ENCODE data around the gene SPATA9.

- TF ChIP-seq CTCF (IDR thresholded peaks at IDR 0.05) = no peak
- no peak for TF ChIP-seq POLR2A (IDR thresholded peaks at IDR 0.05)
- TF ChIP-seq POLR2AphosphoS5 (IDR thresholded peaks at IDR 0.05) = no peak
- no peak for TF ChIP-seq EP300 (IDR thresholded peaks at IDR 0.05; ENCODE audit: low read depth)
These were observed 18.3 kb upstream of the SPATA9 start for GRCh38 chr5:95701074-95701473.
